ENCODE measurements around the gene CFDP1. TPM values are rescaled to one million over a fixed set of nuclear protein-coding genes. Genes with fewer than 3 reads are reported as not detected.
"Not testable (repeated sequence)": the region's sequence is repeated elsewhere in the genome, so short reads cannot be mapped to it uniquely, and the experiment has no call there.

CFDP1 gene
- total RNA-seq, 2 donors from 2014 or later, result 25.2 to 33.6 TPM

DNA sequence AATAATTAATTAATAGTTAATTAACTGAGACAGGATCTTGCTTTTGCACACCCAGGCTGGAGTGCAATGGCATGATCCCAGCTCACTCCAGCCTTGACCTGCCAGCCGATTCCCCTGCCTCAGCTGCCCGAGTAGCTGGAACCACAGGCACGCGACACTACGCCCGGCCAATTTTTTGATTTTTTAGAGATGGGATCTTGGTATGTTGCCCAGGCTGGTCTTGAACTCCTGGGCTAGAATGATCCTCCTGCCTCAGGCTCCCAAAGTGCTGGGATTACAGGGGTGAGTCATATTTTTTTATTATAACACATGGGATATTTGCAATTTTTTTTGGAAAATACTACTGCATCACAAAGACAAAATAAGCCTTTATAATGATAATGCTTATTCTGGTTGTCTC is 151.5 kb downstream of the CFDP1 start:
- Histone ChIP-seq H3K4me1 (no peaks in the 10 kb centered on the region), H3K4me3 (no peak overlapping the region), H3K27ac (no peak overlapping the region), H3K9me3 (no peaks in the 10 kb centered on the region), H3K27me3 (no peaks in the 10 kb centered on the region), H3K36me3 (no peaks in the 10 kb centered on the region)
- TF ChIP-seq, protein P1, sequence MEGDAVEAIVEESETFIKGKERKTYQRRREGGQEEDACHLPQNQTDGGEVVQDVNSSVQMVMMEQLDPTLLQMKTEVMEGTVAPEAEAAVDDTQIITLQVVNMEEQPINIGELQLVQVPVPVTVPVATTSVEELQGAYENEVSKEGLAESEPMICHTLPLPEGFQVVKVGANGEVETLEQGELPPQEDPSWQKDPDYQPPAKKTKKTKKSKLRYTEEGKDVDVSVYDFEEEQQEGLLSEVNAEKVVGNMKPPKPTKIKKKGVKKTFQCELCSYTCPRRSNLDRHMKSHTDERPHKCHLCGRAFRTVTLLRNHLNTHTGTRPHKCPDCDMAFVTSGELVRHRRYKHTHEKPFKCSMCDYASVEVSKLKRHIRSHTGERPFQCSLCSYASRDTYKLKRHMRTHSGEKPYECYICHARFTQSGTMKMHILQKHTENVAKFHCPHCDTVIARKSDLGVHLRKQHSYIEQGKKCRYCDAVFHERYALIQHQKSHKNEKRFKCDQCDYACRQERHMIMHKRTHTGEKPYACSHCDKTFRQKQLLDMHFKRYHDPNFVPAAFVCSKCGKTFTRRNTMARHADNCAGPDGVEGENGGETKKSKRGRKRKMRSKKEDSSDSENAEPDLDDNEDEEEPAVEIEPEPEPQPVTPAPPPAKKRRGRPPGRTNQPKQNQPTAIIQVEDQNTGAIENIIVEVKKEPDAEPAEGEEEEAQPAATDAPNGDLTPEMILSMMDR (IDR thresholded peaks at IDR 0.05), result no peak
- DNase-seq (ENCODE audit: low spot score), result no peak

DNA sequence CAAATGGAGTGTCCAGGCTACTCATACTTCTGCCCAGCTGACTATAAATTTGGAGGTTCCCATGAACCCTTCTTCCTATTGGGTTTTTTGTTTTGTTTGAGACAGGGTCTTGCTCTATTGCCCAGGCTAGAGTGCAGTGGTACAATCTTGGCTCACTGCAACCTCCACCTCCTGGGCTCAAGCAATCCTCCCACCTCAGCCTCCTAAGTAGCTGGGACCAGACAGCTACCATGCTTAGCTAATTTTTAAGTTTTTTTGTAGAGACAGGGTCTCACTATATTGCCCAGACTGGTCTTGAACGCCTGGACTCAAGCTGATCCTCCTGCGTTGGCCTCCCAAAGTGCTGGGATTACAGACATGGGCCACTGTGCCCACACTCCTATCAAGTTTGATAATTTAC is 152.3 kb downstream of the CFDP1 start:
- not testable (repeated sequence) for H3K27me3 ChIP-seq; H3K4me1 ChIP-seq; H3K27ac ChIP-seq; H3K36me3 ChIP-seq; H3K9me3 ChIP-seq; DNase-seq (ENCODE audit: low spot score); H3K4me3 ChIP-seq

DNA sequence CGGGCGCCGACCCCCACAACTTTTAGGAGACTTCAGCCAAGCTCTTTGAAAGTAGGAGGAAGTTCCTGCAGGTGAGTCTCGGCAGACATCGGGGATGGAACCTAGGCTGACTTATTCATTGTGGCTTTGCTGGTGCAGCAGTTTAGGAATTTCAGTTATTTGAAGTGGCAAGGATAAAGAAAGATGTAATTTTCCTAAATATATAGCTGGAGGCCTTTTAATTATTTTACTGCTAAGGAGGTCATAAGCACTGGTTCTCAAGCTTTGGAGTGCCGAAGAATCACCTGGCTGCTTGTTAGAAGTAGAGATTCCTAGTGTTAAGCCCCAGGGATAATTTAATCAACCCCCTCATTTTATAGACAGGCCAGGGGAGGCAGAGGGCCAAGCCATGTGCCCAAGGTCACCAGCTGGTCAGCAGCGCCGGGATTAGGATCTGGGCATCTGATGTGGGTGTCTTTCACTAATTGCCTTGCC is 152.9 kb downstream of the CFDP1 start:
- Histone ChIP-seq H3K27ac (no peak overlapping the region), H3K36me3 (no peaks in the 10 kb centered on the region), H3K27me3 (no peaks in the 10 kb centered on the region), H3K4me3 (no peak overlapping the region), H3K9me3 (no peaks in the 10 kb centered on the region), H3K4me1 (no peaks in the 10 kb centered on the region)
- no peak for DNase-seq (ENCODE audit: low spot score)
- TF ChIP-seq, protein P1 (IDR thresholded peaks at IDR 0.05), result no peak

DNA sequence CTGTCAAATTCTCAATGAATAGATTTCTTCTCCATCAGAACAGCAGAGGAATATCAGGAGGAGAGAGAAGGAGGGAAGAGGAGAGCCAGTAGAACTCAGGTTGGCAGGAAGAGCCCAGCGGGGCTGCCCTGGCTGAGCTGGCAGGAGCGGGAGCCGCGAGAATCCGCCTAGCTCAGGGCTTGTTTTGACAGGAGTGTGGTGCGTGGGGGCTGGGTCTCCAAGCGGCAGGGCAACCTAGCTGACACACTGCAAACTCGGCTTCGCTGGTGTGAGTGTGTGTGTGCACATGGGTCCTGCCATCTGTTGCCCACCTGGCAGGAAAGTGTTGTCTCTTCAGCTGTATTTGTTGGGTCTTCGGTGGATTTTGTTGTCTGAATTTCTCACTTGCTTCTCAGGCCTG is 154.0 kb downstream of the CFDP1 start:
- TF ChIP-seq, protein P1 (IDR thresholded peaks at IDR 0.05), result no peak
- H3K4me1 ChIP-seq, result no peaks in the 10 kb centered on the region
- H3K4me3 ChIP-seq, result no peak overlapping the region
- no peaks in the 10 kb centered on the region for H3K9me3 ChIP-seq
- H3K27ac ChIP-seq, result no peak overlapping the region
- DNase-seq (ENCODE audit: low spot score), result no peak
- no peaks in the 10 kb centered on the region for H3K27me3 ChIP-seq
- H3K36me3 ChIP-seq, result no peaks in the 10 kb centered on the region

DNA sequence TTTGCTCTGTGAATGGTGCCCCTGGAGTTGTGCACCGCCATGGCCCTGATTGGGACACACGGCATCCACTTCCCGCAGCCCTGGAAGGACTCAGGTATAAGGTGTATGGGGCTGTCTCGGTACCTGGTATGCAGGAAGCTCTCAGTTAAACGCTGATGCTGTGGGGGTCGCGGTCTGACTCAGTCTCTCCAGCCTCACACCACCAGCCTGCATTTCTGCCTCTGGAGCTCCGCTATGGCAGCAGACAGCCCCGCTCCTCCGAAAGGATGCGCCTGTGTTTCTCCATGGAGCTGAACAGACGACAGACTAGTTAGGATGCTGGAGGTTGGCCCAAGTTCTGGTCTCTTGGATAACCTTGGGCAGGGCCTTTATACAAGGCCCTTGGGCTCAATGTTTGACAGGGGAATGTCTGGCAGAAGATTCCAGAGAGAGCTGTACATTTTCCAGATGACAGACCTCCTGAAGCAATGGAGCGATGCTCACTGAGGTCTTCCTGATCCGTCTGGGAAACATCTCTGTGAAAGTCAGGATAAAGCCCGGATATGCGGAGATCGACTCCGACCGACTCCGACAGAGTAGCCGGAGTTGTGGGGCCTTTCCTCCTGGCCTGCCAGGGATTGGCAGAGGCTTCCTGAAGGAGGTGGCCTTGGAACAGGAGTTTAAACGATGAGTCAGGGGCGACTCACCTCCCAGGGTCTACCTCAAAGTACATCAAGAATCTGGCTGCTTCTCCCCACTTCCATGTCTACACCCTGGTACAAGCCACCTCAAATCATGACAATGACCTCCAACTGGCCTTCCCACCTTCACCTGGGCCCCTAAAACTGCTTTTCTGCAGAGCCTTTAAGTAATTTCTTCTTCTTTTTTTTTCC is 160.0 kb downstream of the CFDP1 start:
- no peaks in the 10 kb centered on the region for H3K27me3 ChIP-seq
- H3K4me1 ChIP-seq, result peaks cover 0 to 12% of the 10 kb centered on the region in 2 donors
- TF ChIP-seq, protein P1 (IDR thresholded peaks at IDR 0.05), result no peak
- DNase-seq (ENCODE audit: low spot score), result no peak
- no peaks in the 10 kb centered on the region for H3K36me3 ChIP-seq
- H3K9me3 ChIP-seq, result no peaks in the 10 kb centered on the region
- no peak overlapping the region for H3K27ac ChIP-seq
- no peak overlapping the region for H3K4me3 ChIP-seq

DNA sequence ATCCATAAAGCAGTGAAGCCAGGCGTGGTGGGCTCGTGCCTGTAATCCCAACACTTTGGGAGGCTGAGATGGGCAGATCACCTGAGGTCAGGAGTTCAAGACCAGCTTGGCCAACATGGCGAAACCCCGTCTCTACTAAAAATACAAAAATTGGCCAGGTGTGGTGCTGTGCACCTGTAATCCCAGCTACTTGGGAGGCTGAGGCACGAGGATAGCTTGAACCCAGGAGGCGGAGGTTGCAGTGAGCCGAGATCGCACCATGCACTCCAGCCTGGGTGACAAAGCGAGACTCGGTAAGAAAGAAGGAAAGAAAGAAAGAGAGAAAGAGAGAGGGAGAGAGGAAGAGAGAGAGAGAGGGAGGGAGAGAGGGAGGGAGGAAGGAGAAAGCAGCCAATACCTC is 160.7 kb downstream of the CFDP1 start:
- not testable (repeated sequence) for H3K27me3 ChIP-seq; H3K27ac ChIP-seq; H3K36me3 ChIP-seq; DNase-seq (ENCODE audit: low spot score); H3K4me3 ChIP-seq; H3K9me3 ChIP-seq
- peaks cover 0 to 17% of the 10 kb centered on the region in 2 donors for H3K4me1 ChIP-seq
